GM12878 (cell line): ENCODE results near the gene RPL36.

Experiments used
- POLR2A ChIP-seq: IDR thresholded peaks from 2 replicates; pipeline ENCODE4 v1.6.1; 2011; ENCODE audit warnings: low read depth, mild to moderate bottlenecking, low read length
- SP1 ChIP-seq: IDR thresholded peaks from one replicate; pipeline ENCODE4 v1.6.1; 2011; ENCODE audit warnings: low read depth, low read length
- ZBED1 ChIP-seq: IDR thresholded peaks from 2 replicates; pipeline ENCODE4 v1.6.1; 2016; ENCODE audit warnings: borderline replicate concordance
- TF ChIP-seq, protein P1 (sequence below): fragments of 450-650 bp; IDR thresholded peaks from 2 replicates; pipeline ENCODE4 v1.6.1; 2016; ENCODE audit warnings: mild to moderate bottlenecking, moderate library complexity, borderline replicate concordance
- TF ChIP-seq, protein P2 (sequence below), 3 experiments: IDR thresholded peaks in 2 of 3; conservative IDR thresholded peaks in 1 of 3; 2 replicates each; pipeline ENCODE4 v1.5.1; 2011; ENCODE audit warnings: low read depth in 3 of 3, low read length in 3 of 3, mild to moderate bottlenecking in 3 of 3, control low read depth in 2 of 3, moderate library complexity in 2 of 3, inconsistent platforms in 1 of 3, mixed read lengths in 1 of 3; ENCODE audit not compliant: control insufficient read depth in 2 of 3, insufficient read depth in 1 of 3; ENCODE audit errors: extremely low read depth in 1 of 3

DNA sequence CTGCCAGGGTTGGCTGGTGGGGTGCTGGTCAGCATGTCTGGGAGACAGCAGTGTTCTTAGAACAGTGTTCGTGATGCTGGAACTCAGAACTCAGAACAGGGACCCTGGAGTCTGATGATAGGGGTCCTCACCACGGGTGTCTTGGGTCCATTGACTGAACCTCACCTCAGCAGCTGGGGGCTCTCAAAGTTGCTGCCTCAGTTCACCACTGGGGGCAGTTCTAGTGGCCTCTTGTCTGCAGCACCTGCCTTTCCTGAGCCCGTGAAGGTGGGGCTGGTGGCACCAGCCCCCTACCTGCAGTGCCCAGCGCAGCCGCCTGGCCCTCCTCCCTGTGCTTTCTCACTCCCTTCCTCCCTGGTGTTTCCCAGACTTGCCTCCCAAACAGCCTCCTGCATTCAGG, 38.7 kb upstream of the RPL36 start:
- TF ChIP-seq, protein P1, sequence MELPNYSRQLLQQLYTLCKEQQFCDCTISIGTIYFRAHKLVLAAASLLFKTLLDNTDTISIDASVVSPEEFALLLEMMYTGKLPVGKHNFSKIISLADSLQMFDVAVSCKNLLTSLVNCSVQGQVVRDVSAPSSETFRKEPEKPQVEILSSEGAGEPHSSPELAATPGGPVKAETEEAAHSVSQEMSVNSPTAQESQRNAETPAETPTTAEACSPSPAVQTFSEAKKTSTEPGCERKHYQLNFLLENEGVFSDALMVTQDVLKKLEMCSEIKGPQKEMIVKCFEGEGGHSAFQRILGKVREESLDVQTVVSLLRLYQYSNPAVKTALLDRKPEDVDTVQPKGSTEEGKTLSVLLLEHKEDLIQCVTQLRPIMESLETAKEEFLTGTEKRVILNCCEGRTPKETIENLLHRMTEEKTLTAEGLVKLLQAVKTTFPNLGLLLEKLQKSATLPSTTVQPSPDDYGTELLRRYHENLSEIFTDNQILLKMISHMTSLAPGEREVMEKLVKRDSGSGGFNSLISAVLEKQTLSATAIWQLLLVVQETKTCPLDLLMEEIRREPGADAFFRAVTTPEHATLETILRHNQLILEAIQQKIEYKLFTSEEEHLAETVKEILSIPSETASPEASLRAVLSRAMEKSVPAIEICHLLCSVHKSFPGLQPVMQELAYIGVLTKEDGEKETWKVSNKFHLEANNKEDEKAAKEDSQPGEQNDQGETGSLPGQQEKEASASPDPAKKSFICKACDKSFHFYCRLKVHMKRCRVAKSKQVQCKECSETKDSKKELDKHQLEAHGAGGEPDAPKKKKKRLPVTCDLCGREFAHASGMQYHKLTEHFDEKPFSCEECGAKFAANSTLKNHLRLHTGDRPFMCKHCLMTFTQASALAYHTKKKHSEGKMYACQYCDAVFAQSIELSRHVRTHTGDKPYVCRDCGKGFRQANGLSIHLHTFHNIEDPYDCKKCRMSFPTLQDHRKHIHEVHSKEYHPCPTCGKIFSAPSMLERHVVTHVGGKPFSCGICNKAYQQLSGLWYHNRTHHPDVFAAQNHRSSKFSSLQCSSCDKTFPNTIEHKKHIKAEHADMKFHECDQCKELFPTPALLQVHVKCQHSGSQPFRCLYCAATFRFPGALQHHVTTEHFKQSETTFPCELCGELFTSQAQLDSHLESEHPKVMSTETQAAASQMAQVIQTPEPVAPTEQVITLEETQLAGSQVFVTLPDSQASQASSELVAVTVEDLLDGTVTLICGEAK = no peak
- TF ChIP-seq ZBED1 (no peak), SP1 (no peak), POLR2A (peak; percentile 50; the same call in 1 of the 2 replicates)
- TF ChIP-seq, protein P2, sequence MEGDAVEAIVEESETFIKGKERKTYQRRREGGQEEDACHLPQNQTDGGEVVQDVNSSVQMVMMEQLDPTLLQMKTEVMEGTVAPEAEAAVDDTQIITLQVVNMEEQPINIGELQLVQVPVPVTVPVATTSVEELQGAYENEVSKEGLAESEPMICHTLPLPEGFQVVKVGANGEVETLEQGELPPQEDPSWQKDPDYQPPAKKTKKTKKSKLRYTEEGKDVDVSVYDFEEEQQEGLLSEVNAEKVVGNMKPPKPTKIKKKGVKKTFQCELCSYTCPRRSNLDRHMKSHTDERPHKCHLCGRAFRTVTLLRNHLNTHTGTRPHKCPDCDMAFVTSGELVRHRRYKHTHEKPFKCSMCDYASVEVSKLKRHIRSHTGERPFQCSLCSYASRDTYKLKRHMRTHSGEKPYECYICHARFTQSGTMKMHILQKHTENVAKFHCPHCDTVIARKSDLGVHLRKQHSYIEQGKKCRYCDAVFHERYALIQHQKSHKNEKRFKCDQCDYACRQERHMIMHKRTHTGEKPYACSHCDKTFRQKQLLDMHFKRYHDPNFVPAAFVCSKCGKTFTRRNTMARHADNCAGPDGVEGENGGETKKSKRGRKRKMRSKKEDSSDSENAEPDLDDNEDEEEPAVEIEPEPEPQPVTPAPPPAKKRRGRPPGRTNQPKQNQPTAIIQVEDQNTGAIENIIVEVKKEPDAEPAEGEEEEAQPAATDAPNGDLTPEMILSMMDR (IDR thresholded peaks at IDR 0.05 in 2 of 3, conservative IDR thresholded peaks at IDR 0.05 in 1 of 3; ENCODE audit: control insufficient read depth in 2 of 3, extremely low read depth in 1 of 3, insufficient read depth in 1 of 3, low read depth in 3 of 3, low read length in 3 of 3) = no peak
